Thyroid gland (tissue), 4 donors: ENCODE results near the gene SS18L1. TPM values are rescaled to one million over a fixed set of nuclear protein-coding genes. Genes with fewer than 3 reads are reported as not detected.

ENCODE experiments used
- DNase-seq, 2 donors: peaks; one replicate each; pipeline ENCODE4 v3.0.0-alpha.2; 2019
- H3K27ac ChIP-seq, 3 donors: fragments of 200-600 bp; sonication (generic); 1 replicate in 2 of 3; 2 replicates in 1 of 3; pipeline ENCODE4 v1.5.1; 2016 to 2019; ENCODE audit warnings: mild to moderate bottlenecking in 1 of 3, moderate library complexity in 1 of 3
- H3K27me3 ChIP-seq: fragments of 200-600 bp; sonication (generic); one replicate; pipeline ENCODE4 v1.5.1; 2019
- H3K36me3 ChIP-seq, 2 donors: fragments of 200-600 bp; sonication (generic); one replicate each; pipeline ENCODE4 v1.5.1; 2016 to 2019
- H3K4me1 ChIP-seq, 2 donors: fragments of 200-600 bp; sonication (generic); one replicate each; pipeline ENCODE4 v1.5.1; 2017 to 2019
- H3K4me3 ChIP-seq, 3 donors: fragments of 200-600 bp; sonication (generic); replicated peaks in 1 of 3; 1 replicate in 2 of 3; 2 replicates in 1 of 3; pipeline ENCODE4 v1.5.1; 2016; ENCODE audit warnings: mild to moderate bottlenecking in 1 of 3
- H3K9me3 ChIP-seq: fragments of 200-600 bp; sonication (generic); one replicate; pipeline ENCODE4 v1.5.1; 2017
- CTCF ChIP-seq, 6 experiments: fragments of 200-600 bp in 3 of 6; fragments of 450-650 bp in 3 of 6; sonication (generic) in 3 of 6; IDR thresholded peaks; one replicate each; pipeline ENCODE4 v1.5.1; 2016 to 2019; ENCODE audit warnings: antibody characterized with exemption in 6 of 6, mild to moderate bottlenecking in 2 of 6, inconsistent platforms in 1 of 6, moderate library complexity in 1 of 6
- POLR2A ChIP-seq, 2 donors: fragments of 450-650 bp; IDR thresholded peaks; one replicate each; pipeline ENCODE4 v1.6.1; 2017; ENCODE audit warnings: antibody characterized with exemption in 2 of 2, mild to moderate bottlenecking in 2 of 2, moderate library complexity in 1 of 2
- WGBS, 2 donors: methylation state at CpG; one replicate each; pipeline ENCODE4 v1.1.5; 2017; 5-methylcytosine and 5-hydroxymethylcytosine counted together
- intact Hi-C: fragments of 100-400 bp; cut with DNase I; formaldehyde crosslinking; loops from one replicate; pipeline ENCODE4 v1.15.1; 2023
- total RNA-seq, 4 donors: library from RNA; depleted of rRNA; stranded (reverse); fragments of >200 nt; gene quantifications; one replicate each; pipeline ENCODE4 v1.2.3, GENCODE V29; 2016

The SS18L1 gene
- total RNA-seq, 4 donors from 2014 or later: 12.2 to 22.0 (median 15.2) TPM

- H3K4me3 ChIP-seq: no peak overlapping the region
- H3K9me3 ChIP-seq: no peaks in the 10 kb centered on the region
- DNase-seq: no peak
- no peaks in the 10 kb centered on the region for H3K4me1 ChIP-seq
- intact Hi-C loops: no loop called here
- whole genome bisulfite sequencing, 2 donors: 60 to 68% methylated on average over 4 of the region's 4 CpGs
- no peaks in the 10 kb centered on the region for H3K36me3 ChIP-seq
- H3K27ac ChIP-seq: no peak overlapping the region
- no peaks in the 10 kb centered on the region for H3K27me3 ChIP-seq
- TF ChIP-seq POLR2A (IDR thresholded peaks at IDR 0.05): no peak
These were observed 86.1 kb downstream of the SS18L1 start for GRCh38 chr20:62229667-62230066.

GRCh38 chr20:62230276-62230675, 86.7 kb downstream of the SS18L1 start:
- Histone ChIP-seq H3K4me3 (no peak overlapping the region), H3K27me3 (no peaks in the 10 kb centered on the region), H3K9me3 (no peaks in the 10 kb centered on the region), H3K4me1 (no peaks in the 10 kb centered on the region), H3K36me3 (no peaks in the 10 kb centered on the region), H3K27ac (no peak overlapping the region)
- TF ChIP-seq CTCF (IDR thresholded peaks at IDR 0.05): no peak
- WGBS, 2 donors: 94 to 95% methylated on average over 2 of the region's 2 CpGs
- DNase-seq: no peak
- intact Hi-C loops: no loop called here

GRCh38 chr20:62230696-62231095, 87.1 kb downstream of the SS18L1 start:
- H3K36me3 ChIP-seq: no peaks in the 10 kb centered on the region
- no peaks in the 10 kb centered on the region for H3K9me3 ChIP-seq
- intact Hi-C loops: no loop called here
- no peak for TF ChIP-seq POLR2A (IDR thresholded peaks at IDR 0.05)
- no peak for TF ChIP-seq CTCF (IDR thresholded peaks at IDR 0.05)
- no peak for DNase-seq
- H3K4me3 ChIP-seq: no peak overlapping the region
- no peaks in the 10 kb centered on the region for H3K27me3 ChIP-seq
- H3K4me1 ChIP-seq: no peaks in the 10 kb centered on the region
- whole genome bisulfite sequencing, 2 donors: 88 to 89% methylated on average over 3 to 10 of the region's 10 CpGs
- H3K27ac ChIP-seq: no peak overlapping the region

DNA sequence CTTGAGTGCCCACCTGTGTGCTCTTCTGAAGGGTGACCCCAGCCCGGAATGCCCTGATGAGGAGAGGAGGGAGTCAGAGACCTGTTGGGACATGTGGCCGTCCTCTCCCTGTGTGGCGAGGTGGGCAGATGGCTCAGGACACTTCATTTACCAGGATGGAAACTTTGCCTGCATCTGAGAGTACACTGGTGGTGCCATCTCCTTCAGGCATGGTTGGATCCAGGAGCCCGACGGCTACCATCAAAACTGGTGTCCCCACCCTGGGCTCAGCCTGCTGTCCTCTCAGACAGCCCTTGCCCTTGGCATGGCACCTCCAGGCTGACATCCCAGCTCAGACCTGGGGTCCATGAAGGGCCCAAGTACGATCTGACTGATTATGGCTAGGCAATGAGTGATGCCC, 87.7 kb downstream of the SS18L1 start:
- no peak for DNase-seq
- intact Hi-C loops: no loop called here
- no peak for TF ChIP-seq POLR2A (IDR thresholded peaks at IDR 0.05)
- TF ChIP-seq CTCF (IDR thresholded peaks at IDR 0.05): no peak
- 79 to 100% methylated on average over 2 to 3 of the region's 6 CpGs for WGBS, 2 donors
- Histone ChIP-seq H3K36me3 (no peaks in the 10 kb centered on the region), H3K27me3 (no peaks in the 10 kb centered on the region), H3K27ac (no peak overlapping the region), H3K4me1 (no peaks in the 10 kb centered on the region), H3K4me3 (no peak overlapping the region), H3K9me3 (no peaks in the 10 kb centered on the region)

Other genes with a start within 250 kb of the SS18L1 start
- 10 to 100 TPM; 13.9 to 22.0 (median 18.6) TPM for gene TAF4, start 77.9 kb upstream of the SS18L1 start, total RNA-seq
- gene LSM14B, start 21.3 kb upstream of the SS18L1 start, total RNA-seq: 10 to 100 TPM; 25.3 to 27.9 (median 25.6) TPM
- 100 to 1,000 TPM; 213 to 288 (median 261) TPM for gene PSMA7, start 375 bp upstream of the SS18L1 start, total RNA-seq
- gene MTG2, start 39.3 kb downstream of the SS18L1 start, total RNA-seq: 10 to 100 TPM; 21.6 to 38.2 (median 33.4) TPM
- gene HRH3, start 76.5 kb downstream of the SS18L1 start, total RNA-seq: not detected
- gene OSBPL2, start 94.8 kb downstream of the SS18L1 start, total RNA-seq: 10 to 100 TPM; 46.9 to 60.8 (median 50.8) TPM
- gene ADRM1, start 159.2 kb downstream of the SS18L1 start, total RNA-seq: 100 to 1,000 TPM in 3 of 4 donors, 10 to 100 TPM in 1; 89.9 to 140 (median 117) TPM
- gene LAMA5, start 223.5 kb downstream of the SS18L1 start, total RNA-seq: 100 to 1,000 TPM in 3 of 4 donors, 10 to 100 TPM in 1; 93.9 to 179 (median 117) TPM
- gene RPS21, start 243.3 kb downstream of the SS18L1 start, total RNA-seq: 1,000 to 10,000 TPM; 1,818 to 3,649 (median 2,349) TPM